HG03432 (cell line): ENCODE data around the gene LMX1B.
"Not testable (repeated sequence)": the region's sequence is repeated elsewhere in the genome, so short reads cannot be mapped to it uniquely, and the experiment has no call there.

ENCODE experiments used
- ATAC-seq: cut with Tn5 transposase; IDR thresholded peaks from one replicate; pipeline ENCODE4 v1.9.1; 2021; ENCODE audit warnings: mild to moderate bottlenecking, moderate library complexity; ENCODE audit not compliant: unreplicated experiment

The LMX1B gene

GRCh38 chr9:126652140-126652582 lies 38.4 kb downstream of the LMX1B start:
- no peak for ATAC-seq

DNA sequence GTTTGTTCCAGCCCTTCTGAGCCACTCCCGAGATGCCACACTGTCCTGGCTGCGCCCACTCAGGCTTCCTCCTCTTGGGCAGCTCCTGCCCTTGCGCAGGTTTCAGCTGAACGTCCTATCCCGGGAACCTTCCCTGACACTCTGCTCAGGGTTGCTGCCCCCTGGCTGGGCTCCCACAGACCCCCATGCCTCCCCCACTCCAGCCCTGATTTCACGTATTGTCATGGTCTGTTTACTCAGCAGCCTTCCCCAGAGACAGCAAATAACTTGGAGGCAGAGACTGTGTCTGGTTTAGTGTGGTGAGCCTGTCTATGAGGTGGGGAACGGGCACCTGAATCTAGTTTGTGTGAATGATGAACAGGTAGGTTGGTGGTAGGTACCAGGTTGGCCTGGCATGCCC lies 40.4 kb downstream of the LMX1B start:
- ATAC-seq: no peak

DNA sequence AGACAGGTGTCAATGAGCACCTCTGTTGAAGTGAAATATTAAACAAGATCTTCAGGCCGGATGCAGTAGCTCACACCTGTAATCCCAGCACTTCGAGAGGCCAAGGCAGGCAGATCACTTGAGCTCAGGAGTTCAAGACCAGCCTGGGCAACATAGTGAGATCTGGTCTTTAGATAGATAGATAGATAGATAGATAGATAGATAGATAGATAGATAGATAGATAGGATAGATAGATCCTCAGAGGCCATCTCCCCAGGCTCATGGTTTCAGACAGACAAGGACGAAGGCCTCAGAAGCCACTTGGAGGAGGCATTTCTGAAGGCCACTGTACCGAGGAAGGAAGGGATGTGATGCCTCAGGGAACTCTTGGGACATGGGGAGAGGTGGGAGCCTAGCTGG lies 42.5 kb downstream of the LMX1B start:
- ATAC-seq: not testable (repeated sequence)

DNA sequence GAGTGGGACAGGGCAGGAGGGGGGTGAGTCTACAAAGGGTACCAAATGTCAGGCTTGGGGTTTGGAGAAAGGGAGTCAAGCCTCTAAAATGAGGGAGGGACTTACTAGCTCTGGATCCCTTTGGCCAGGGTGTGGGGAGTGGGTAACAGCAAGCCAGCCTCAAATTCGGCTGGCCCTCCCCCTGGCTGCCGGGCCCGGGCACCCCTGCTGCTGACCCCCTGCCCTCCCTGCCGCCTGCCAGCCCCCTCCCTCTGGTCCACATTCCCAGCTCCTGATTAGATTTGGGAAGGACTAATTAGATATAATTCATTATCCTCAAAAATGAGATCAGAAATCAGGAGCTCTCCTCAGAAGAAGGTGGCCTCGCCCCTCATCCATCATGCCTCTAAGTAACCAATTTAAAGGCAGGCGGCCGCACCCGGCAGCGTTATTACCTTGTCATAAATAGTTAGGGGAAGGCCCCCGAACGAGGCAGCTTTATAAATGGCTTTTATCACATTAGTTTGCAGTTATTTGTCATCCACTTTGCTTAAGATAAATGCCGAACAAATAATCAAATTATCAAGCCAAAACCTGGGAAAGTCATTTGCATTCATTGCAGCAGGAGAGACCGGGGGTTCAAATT lies 44.6 kb downstream of the LMX1B start:
- ATAC-seq: no peak

DNA sequence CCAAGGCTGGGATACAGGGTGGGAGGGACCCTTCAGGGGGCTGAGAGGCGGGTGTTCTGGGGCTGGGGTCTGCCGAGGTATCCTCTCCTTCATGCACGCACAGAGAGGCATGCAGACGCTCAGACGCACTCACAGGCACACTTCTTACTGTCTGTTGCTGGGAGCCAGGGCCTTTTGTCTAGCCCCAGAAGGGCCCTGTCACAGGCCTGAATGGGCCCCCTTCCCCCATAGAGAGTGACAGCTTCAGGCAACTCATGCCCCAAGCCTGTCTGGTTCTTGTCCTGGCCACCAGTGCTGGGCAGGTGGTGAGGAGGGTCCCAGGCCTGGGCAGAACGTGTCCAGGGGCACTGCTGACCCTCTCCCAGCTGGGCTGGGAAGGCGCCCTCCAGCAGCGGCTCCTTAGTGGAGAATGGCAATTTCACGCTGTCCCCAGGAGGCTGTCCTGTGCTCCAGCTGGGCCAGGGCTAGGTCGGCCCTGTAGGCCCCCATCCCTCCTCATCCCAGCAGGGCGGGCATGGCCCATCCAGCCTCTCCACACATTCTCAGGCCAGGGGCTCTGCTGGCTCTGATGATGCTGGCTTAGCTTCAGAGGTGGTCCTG lies 45.3 kb downstream of the LMX1B start:
- ATAC-seq: no peak

GRCh38 chr9:126661122-126661520 lies 47.4 kb downstream of the LMX1B start:
- ATAC-seq: no peak

GRCh38 chr9:126661521-126662251 lies 48.0 kb downstream of the LMX1B start:
- no peak for ATAC-seq

- no peak for ATAC-seq
These were observed 49.9 kb downstream of the LMX1B start for GRCh38 chr9:126663661-126664072.

GRCh38 chr9:126664900-126665643 lies 51.3 kb downstream of the LMX1B start:
- ATAC-seq: no peak

DNA sequence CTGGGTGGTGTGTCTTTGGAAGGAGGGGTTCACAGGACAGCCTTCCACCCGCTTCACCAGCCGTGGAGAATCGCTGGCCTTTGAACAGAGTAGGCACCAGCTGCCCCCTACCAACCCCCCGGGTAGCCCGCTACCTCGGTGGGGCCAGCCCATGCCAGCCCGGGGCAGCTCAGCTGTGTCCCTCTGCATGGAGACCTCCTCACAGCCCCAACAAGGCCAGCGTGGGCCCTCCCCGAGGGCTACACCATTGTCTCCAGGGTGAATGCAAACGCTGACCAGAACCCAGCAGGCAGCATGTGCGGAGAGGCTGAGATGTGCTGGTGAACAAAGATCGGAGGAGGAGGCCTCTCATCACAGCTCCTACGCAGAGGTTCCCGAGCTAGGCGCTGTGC lies 51.9 kb downstream of the LMX1B start:
- no peak for ATAC-seq

DNA sequence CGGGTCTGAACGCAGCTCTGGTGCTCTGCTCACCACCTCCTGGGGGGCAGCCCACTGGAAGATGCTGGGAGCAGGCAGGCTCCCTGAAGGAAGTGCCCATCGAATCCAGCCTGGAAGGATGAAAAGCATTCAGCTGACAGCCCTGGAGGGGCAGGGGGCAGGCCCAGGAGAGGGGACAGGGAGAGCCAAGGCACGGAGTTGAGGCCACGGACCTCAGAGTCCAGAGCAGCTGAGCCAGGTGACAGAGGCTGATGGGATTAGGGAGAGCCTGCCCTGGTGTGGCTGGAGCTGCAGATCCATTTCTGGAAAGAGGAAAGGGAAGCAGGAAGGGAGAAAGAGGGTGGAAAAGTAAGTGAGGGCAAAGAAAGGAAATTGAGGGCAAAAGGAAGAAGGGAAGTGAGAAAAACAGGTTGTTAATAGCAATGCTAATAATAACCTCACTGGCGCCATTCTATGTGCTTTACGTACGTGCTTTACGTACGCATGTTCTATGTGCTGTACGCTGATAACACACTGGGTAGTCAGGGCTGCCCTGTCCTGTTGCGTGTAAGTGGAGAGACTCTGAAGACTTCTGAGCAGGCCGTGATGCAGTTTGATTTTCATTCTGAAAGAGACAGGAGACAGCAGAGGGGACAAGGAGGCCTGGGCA lies 52.6 kb downstream of the LMX1B start:
- no peak for ATAC-seq

DNA sequence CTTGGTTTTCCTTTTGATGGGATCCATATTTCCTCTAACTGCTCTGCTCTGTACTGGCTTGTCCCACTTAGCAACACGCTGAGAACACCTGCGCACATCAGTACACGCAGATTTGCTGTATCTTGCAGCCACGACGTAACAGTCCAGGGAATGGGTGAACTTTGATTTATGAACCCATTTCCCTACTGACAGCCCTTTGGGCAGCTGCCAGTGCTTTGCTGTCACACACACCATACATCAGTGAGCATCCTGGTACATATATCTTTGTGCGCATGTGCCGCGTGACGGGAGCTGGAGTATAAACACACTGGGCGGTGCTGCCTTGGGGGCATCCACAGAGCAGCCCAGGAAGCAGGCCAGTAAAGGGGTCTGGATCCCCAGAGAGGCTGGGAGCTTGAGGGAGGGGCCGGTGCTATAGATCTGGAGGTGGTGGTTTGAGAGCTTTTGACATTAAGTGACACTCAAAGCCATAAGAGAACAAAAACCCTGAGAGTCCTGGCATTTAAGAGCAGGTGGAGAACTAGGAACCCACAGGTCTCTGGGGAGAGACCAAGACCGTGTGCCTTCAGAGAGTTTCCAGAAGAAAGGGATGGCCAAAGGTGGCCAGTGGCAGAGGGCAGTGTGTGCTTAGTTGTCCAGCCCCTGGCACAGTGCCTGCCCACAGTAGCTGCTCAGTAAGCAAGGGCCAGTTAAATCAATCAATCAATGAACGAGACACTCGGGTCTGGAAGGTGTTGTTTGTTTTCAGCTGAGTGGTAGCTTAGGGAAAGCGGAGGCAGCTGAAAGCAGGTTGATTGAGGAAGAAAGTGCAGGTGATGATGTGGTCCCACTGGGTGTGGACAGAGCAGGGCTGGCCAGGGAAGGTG lies 53.7 kb downstream of the LMX1B start:
- no peak for ATAC-seq

GRCh38 chr9:126668058-126668457 lies 54.3 kb downstream of the LMX1B start:
- ATAC-seq: no peak

- no peak for ATAC-seq
These were observed 55.4 kb downstream of the LMX1B start for GRCh38 chr9:126669108-126669507.

- ATAC-seq: no peak
These were observed 56.5 kb downstream of the LMX1B start for GRCh38 chr9:126670270-126670669.

DNA sequence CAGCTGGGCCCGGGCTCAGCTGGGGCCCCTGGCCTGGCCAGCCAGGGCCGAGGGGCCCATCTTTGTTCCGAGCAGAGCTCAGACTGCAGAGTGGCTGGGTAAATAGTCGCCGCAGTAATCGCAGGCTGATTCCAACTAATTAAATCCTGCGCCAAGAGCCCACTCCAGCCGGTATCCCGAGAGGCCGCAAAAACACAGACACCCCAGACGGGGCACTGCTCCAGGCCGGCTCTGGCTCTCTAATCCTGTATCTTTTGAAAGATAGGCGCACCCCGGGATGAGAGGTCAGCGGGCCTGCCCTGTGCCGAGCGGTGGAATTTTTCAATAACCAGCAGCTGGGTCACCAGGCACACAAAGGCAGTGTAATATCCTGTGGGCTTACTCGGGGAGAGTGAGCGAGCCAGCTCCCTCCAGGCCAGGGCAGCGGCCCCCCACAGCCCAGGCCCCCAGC lies 57.7 kb downstream of the LMX1B start:
- ATAC-seq: no peak

DNA sequence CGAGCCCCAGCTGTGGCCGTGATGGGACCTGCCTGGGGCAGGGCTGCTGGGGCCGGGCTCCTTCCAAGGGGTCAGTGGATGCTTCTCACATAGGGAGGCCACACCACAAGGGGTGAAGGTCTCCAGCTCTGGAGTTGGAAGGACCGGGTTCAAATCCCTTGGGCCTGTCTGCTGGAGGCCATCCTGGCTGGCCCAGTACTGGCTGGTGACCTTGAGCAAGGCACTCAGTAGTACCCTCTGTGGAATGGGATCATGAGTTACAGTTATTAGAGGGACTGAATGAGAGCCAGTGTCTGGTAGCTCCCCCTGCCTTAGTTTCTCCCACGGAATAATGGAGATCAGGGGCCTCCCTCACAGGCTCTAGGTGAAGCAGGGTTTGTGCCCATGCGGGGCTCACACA lies 58.3 kb downstream of the LMX1B start:
- ATAC-seq: no peak

- ATAC-seq: no peak
These were observed 59.0 kb downstream of the LMX1B start for GRCh38 chr9:126672634-126673284.

- no peak for ATAC-seq
These were observed 60.1 kb downstream of the LMX1B start for GRCh38 chr9:126673689-126674364.
